ENCODE measurements around the gene CDYL.

The CDYL gene

GRCh38 chr6:4872841-4873240 lies 96.6 kb downstream of the CDYL start:
- H3K27ac ChIP-seq, result no peak overlapping the region
- peaks cover 0 to 37% (median 4%) of the 10 kb centered on the region in 4 donors for H3K4me1 ChIP-seq
- peaks cover 0 to 4% (median 0%) of the 10 kb centered on the region in 3 donors for H3K9me3 ChIP-seq
- no peak for DNase-seq
- H3K36me3 ChIP-seq, result no peaks in the 10 kb centered on the region
- TF ChIP-seq CTCF (IDR thresholded peaks at IDR 0.05), result no peak
- intact Hi-C loops (cut with DNase I; ENCODE audit: low total_unique reads), result no loop called here
- H3K27me3 ChIP-seq, result no peaks in the 10 kb centered on the region
- H3K4me3 ChIP-seq, result no peak overlapping the region

DNA sequence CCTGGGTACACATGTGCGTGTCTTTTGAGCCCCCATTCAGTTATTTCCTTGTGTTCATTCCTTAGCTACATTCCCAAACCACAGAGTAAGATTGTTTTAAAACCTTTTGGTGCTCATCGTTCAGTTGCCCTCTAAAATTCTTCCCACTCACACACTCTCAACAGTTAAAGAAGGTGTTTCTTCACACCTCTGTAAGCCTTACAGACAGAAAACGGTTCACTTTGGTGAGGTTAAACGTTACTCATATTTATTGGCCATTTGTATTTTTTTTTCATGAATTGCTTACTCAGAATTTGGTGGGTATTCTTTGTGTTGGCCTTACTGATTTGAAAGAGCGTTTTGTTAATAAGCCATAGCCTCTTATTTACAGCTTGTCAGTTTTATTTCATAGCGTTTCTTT lies 97.7 kb downstream of the CDYL start:
- H3K27me3 ChIP-seq, result no peaks in the 10 kb centered on the region
- H3K36me3 ChIP-seq, result no peaks in the 10 kb centered on the region
- intact Hi-C loops (cut with DNase I; ENCODE audit: low total_unique reads), result no loop called here
- no peak overlapping the region for H3K4me3 ChIP-seq
- H3K27ac ChIP-seq, result no peak overlapping the region
- peaks cover 0 to 37% (median 4%) of the 10 kb centered on the region in 4 donors for H3K4me1 ChIP-seq
- H3K9me3 ChIP-seq, result no peaks in the 10 kb centered on the region
- no peak for DNase-seq
- no peak for TF ChIP-seq CTCF (IDR thresholded peaks at IDR 0.05)

- intact Hi-C loops (cut with DNase I; ENCODE audit: low total_unique reads), result no loop called here
- H3K27ac ChIP-seq, result no peak overlapping the region
- TF ChIP-seq CTCF (IDR thresholded peaks at IDR 0.05), result no peak
- H3K4me3 ChIP-seq, result no peak overlapping the region
- H3K9me3 ChIP-seq, result no peaks in the 10 kb centered on the region
- no peaks in the 10 kb centered on the region for H3K27me3 ChIP-seq
- DNase-seq, result no peak
- H3K4me1 ChIP-seq, result peaks cover 0 to 21% (median 2%) of the 10 kb centered on the region in 4 donors
- H3K36me3 ChIP-seq, result no peaks in the 10 kb centered on the region
Observed at GRCh38 chr6:4879741-4880275, 103.6 kb downstream of the CDYL start.

- no peak for DNase-seq
- Histone ChIP-seq H3K4me1 (peaks cover 0 to 16% (median 2%) of the 10 kb centered on the region in 4 donors), H3K9me3 (no peaks in the 10 kb centered on the region), H3K27me3 (no peaks in the 10 kb centered on the region), H3K36me3 (no peaks in the 10 kb centered on the region), H3K4me3 (no peak overlapping the region), H3K27ac (no peak overlapping the region)
- intact Hi-C loops (cut with DNase I; ENCODE audit: low total_unique reads), result no loop called here
- TF ChIP-seq CTCF (IDR thresholded peaks at IDR 0.05), result no peak
Observed at GRCh38 chr6:4880363-4880762, 104.2 kb downstream of the CDYL start.

- intact Hi-C loops (cut with DNase I; ENCODE audit: low total_unique reads), result no loop called here
- H3K27ac ChIP-seq, result no peak overlapping the region
- H3K4me1 ChIP-seq, result no peaks in the 10 kb centered on the region
- DNase-seq, result no peak
- H3K27me3 ChIP-seq, result no peaks in the 10 kb centered on the region
- no peak overlapping the region for H3K4me3 ChIP-seq
- no peaks in the 10 kb centered on the region for H3K36me3 ChIP-seq
- peaks cover 0 to 6% (median 0%) of the 10 kb centered on the region in 3 donors for H3K9me3 ChIP-seq
- TF ChIP-seq CTCF (IDR thresholded peaks at IDR 0.05), result no peak
Observed at GRCh38 chr6:4883298-4883697, 107.1 kb downstream of the CDYL start.
